ENCODE results near the gene SLC28A3.

The SLC28A3 gene

GRCh38 chr9:84325347-84325973 is 15.1 kb downstream of the SLC28A3 start:
- H3K4me3 ChIP-seq (ENCODE audit: low read depth, low read length), result no peak overlapping the region
- H3K27ac ChIP-seq, result no peak overlapping the region
- no peak overlapping the region for H3K9ac ChIP-seq
- no peaks in the 10 kb centered on the region for H3K4me1 ChIP-seq
- H3K79me2 ChIP-seq, result no peaks in the 10 kb centered on the region
- no peaks in the 10 kb centered on the region for H3K9me3 ChIP-seq (ENCODE audit: control insufficient read depth, low read length)
- no peak overlapping the region for H3K4me2 ChIP-seq (ENCODE audit: low read length)
- TF ChIP-seq, protein P1, sequence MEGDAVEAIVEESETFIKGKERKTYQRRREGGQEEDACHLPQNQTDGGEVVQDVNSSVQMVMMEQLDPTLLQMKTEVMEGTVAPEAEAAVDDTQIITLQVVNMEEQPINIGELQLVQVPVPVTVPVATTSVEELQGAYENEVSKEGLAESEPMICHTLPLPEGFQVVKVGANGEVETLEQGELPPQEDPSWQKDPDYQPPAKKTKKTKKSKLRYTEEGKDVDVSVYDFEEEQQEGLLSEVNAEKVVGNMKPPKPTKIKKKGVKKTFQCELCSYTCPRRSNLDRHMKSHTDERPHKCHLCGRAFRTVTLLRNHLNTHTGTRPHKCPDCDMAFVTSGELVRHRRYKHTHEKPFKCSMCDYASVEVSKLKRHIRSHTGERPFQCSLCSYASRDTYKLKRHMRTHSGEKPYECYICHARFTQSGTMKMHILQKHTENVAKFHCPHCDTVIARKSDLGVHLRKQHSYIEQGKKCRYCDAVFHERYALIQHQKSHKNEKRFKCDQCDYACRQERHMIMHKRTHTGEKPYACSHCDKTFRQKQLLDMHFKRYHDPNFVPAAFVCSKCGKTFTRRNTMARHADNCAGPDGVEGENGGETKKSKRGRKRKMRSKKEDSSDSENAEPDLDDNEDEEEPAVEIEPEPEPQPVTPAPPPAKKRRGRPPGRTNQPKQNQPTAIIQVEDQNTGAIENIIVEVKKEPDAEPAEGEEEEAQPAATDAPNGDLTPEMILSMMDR (IDR thresholded peaks at IDR 0.05), result no peak
- no peaks in the 10 kb centered on the region for H3K27me3 ChIP-seq (ENCODE audit: control insufficient read depth, insufficient read depth, low read length)
- H3K36me3 ChIP-seq (ENCODE audit: control insufficient read depth, insufficient read depth, low read length), result no peaks in the 10 kb centered on the region
- no peak overlapping the region for H2AFZ ChIP-seq

DNA sequence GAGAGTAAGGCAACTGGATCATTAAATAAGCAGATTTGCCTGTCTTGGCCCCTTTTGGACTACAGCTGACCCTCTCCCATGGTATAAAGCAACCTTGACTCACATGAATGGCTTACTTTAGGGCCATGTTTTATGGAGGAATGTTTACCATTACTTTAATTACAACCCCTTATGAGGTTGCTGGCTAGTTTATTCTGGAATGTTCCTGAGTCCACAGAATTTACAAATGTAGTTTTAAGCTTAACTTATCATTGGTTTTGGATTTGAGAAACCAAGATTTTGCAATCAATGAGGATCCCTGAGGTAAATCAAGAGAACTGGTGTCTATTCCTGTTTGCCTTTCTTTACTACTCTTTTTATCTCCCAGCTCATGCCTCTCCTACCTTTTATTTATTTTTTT is 15.7 kb downstream of the SLC28A3 start:
- Histone ChIP-seq H3K27me3 (ENCODE audit: control insufficient read depth, insufficient read depth, low read length) (no peaks in the 10 kb centered on the region), H3K27ac (no peak overlapping the region)
- TF ChIP-seq, protein P1 (IDR thresholded peaks at IDR 0.05), result no peak

GRCh38 chr9:84323858-84324257 is 16.7 kb downstream of the SLC28A3 start:
- H3K4me1 ChIP-seq, result no peaks in the 10 kb centered on the region
- no peak overlapping the region for H2AFZ ChIP-seq
- no peak overlapping the region for H3K9ac ChIP-seq
- H3K36me3 ChIP-seq (ENCODE audit: control insufficient read depth, insufficient read depth, low read length), result no peaks in the 10 kb centered on the region
- TF ChIP-seq, protein P1 (IDR thresholded peaks at IDR 0.05), result no peak
- H3K9me3 ChIP-seq (ENCODE audit: control insufficient read depth, low read length), result no peaks in the 10 kb centered on the region
- H3K4me2 ChIP-seq (ENCODE audit: low read length), result no peak overlapping the region
- no peak overlapping the region for H3K4me3 ChIP-seq (ENCODE audit: low read depth, low read length)
- H3K79me2 ChIP-seq, result no peaks in the 10 kb centered on the region
- no peak overlapping the region for H3K27ac ChIP-seq
- H3K27me3 ChIP-seq (ENCODE audit: control insufficient read depth, insufficient read depth, low read length), result no peaks in the 10 kb centered on the region

More for the DNA sequence above, 15.7 kb downstream of the SLC28A3 start:
- H3K79me2 ChIP-seq, result no peaks in the 10 kb centered on the region
- H3K36me3 ChIP-seq (ENCODE audit: control insufficient read depth, insufficient read depth, low read length), result no peaks in the 10 kb centered on the region
- H3K4me3 ChIP-seq (ENCODE audit: low read depth, low read length), result no peak overlapping the region
- H3K9ac ChIP-seq, result no peak overlapping the region
- H3K9me3 ChIP-seq (ENCODE audit: control insufficient read depth, low read length), result no peaks in the 10 kb centered on the region
- no peak overlapping the region for H3K4me2 ChIP-seq (ENCODE audit: low read length)
- no peaks in the 10 kb centered on the region for H3K4me1 ChIP-seq
- H2AFZ ChIP-seq, result no peak overlapping the region

- no peaks in the 10 kb centered on the region for H3K4me1 ChIP-seq
- H3K4me3 ChIP-seq (ENCODE audit: low read depth, low read length), result no peak overlapping the region
- no peaks in the 10 kb centered on the region for H3K79me2 ChIP-seq
- no peaks in the 10 kb centered on the region for H3K27me3 ChIP-seq (ENCODE audit: control insufficient read depth, insufficient read depth, low read length)
- TF ChIP-seq, protein P1 (IDR thresholded peaks at IDR 0.05), result no peak
- H3K36me3 ChIP-seq (ENCODE audit: control insufficient read depth, insufficient read depth, low read length), result no peaks in the 10 kb centered on the region
- no peak overlapping the region for H3K9ac ChIP-seq
- no peak overlapping the region for H3K27ac ChIP-seq
- no peak overlapping the region for H3K4me2 ChIP-seq (ENCODE audit: low read length)
- H3K9me3 ChIP-seq (ENCODE audit: control insufficient read depth, low read length), result no peaks in the 10 kb centered on the region
- H2AFZ ChIP-seq, result no peak overlapping the region
These were observed 17.7 kb downstream of the SLC28A3 start for GRCh38 chr9:84322828-84323227.

- no peak overlapping the region for H3K9ac ChIP-seq
- TF ChIP-seq, protein P1 (IDR thresholded peaks at IDR 0.05), result no peak
- H3K4me1 ChIP-seq, result no peaks in the 10 kb centered on the region
- no peaks in the 10 kb centered on the region for H3K27me3 ChIP-seq (ENCODE audit: control insufficient read depth, insufficient read depth, low read length)
- H3K4me2 ChIP-seq (ENCODE audit: low read length), result no peak overlapping the region
- H3K79me2 ChIP-seq, result no peaks in the 10 kb centered on the region
- H3K9me3 ChIP-seq (ENCODE audit: control insufficient read depth, low read length), result no peaks in the 10 kb centered on the region
- H3K36me3 ChIP-seq (ENCODE audit: control insufficient read depth, insufficient read depth, low read length), result no peaks in the 10 kb centered on the region
- no peak overlapping the region for H2AFZ ChIP-seq
- no peak overlapping the region for H3K4me3 ChIP-seq (ENCODE audit: low read depth, low read length)
- no peak overlapping the region for H3K27ac ChIP-seq
These were observed 20.3 kb downstream of the SLC28A3 start for GRCh38 chr9:84320231-84320630.
